Measurements from ENCODE around the gene KAT6B. TPM values are rescaled to one million over a fixed set of nuclear protein-coding genes. Genes with fewer than 3 reads are reported as not detected.

Gene KAT6B
- total and polyA plus RNA-seq, 2 experiments from 2014 or later, result 32.0 to 43.9 TPM

DNA sequence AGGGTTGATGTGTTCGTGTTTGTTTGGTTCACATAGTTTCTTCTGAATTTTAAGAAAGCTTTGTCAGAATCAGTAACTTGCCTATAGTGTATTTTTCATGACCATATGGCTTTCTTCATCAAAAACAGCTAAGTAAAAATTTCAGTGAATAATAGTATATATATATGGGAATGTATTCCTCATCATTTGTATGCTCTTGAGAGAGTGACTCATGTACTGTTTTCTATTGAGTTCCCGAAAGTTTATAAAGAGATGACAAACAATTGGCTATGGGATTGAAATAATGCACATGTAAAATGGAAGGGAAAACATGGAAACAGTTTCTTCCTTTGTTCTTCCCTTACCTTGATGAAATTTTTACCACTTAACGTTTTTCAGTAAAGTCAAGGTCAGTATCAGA, 56.4 kb downstream of the KAT6B start:
- Histone ChIP-seq H3K4me3 (no peak overlapping the region), H3K36me3 (no peaks in the 10 kb centered on the region), H3K4me1 (ENCODE audit: low read depth) (no peaks in the 10 kb centered on the region), H3K27me3 (no peaks in the 10 kb centered on the region), H3K9me3 (ENCODE audit: low read depth) (no peaks in the 10 kb centered on the region), H3K27ac (no peak overlapping the region)
- peak in 1 of 2 donors; percentile 16 for DNase-seq (ENCODE audit: low read depth in 1 of 2, low spot score in 1 of 2)
- TF ChIP-seq, protein P1, sequence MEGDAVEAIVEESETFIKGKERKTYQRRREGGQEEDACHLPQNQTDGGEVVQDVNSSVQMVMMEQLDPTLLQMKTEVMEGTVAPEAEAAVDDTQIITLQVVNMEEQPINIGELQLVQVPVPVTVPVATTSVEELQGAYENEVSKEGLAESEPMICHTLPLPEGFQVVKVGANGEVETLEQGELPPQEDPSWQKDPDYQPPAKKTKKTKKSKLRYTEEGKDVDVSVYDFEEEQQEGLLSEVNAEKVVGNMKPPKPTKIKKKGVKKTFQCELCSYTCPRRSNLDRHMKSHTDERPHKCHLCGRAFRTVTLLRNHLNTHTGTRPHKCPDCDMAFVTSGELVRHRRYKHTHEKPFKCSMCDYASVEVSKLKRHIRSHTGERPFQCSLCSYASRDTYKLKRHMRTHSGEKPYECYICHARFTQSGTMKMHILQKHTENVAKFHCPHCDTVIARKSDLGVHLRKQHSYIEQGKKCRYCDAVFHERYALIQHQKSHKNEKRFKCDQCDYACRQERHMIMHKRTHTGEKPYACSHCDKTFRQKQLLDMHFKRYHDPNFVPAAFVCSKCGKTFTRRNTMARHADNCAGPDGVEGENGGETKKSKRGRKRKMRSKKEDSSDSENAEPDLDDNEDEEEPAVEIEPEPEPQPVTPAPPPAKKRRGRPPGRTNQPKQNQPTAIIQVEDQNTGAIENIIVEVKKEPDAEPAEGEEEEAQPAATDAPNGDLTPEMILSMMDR (IDR thresholded peaks at IDR 0.05; ENCODE audit: low read depth, low read length), result no peak

DNA sequence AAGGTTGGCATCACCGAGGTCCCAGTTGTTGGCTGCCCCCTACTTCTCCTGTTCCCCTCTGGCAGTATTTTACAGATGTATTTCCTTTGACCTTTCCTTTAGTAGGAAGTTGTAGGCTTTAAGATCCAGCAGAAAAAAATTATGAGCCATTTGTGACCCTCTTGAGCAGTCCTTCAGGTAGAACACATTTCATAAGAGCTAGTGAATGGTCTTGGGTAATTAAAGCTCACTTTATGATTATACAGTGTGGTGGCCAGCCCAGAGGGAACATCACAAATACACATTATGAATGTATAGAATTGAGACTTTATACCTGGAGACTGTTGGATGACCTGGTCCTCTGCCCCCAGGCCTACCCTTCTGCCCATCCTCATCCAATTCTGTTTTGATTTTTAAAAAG, 57.0 kb downstream of the KAT6B start:
- Histone ChIP-seq H3K27ac (no peak overlapping the region), H3K4me3 (no peak overlapping the region), H3K27me3 (no peaks in the 10 kb centered on the region), H3K9me3 (ENCODE audit: low read depth) (no peaks in the 10 kb centered on the region), H3K36me3 (no peaks in the 10 kb centered on the region), H3K4me1 (ENCODE audit: low read depth) (no peaks in the 10 kb centered on the region)
- TF ChIP-seq, protein P1 (IDR thresholded peaks at IDR 0.05; ENCODE audit: low read depth, low read length), result no peak
- no peak for DNase-seq (ENCODE audit: low read depth in 1 of 2, low spot score in 1 of 2)

DNA sequence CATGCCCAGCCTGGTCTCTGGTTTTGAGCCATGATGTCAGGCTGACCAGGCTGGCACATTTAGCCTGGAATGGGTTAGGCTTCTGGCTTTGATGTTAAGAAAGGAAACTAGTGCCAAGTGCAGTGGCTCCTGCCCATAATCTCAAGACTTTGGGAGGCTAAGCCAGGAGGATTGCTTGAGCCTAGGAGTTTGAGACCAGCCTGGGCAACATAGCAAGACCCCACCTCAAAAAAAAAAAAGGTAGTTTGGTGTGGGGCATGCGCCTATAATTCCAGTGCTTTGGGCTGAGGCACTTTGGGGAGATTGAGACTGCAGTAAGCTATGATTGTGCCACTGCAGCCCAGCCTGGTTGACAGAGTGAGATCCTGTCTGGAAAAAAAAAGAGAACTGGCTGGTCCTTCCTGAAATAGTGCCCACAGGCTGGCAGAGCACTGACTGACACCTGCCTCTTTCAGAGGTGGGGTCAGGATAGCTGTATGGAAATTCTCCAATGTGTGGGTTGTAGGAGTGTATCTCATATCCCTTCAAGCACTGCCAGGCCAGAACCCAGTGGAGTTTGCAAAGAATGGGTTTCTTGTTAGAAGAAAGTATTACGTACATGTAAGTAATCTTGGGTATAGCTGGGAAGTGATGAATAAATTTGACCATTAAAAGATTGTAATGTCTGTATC, 61.3 kb downstream of the KAT6B start:
- TF ChIP-seq, protein P1 (IDR thresholded peaks at IDR 0.05; ENCODE audit: low read depth, low read length), result no peak
- Histone ChIP-seq H3K27me3 (no peaks in the 10 kb centered on the region), H3K4me1 (ENCODE audit: low read depth) (no peaks in the 10 kb centered on the region), H3K36me3 (no peaks in the 10 kb centered on the region), H3K27ac (no peak overlapping the region), H3K4me3 (no peak overlapping the region), H3K9me3 (ENCODE audit: low read depth) (no peaks in the 10 kb centered on the region)
- DNase-seq (ENCODE audit: low read depth in 1 of 2, low spot score in 1 of 2), result no peak

DNA sequence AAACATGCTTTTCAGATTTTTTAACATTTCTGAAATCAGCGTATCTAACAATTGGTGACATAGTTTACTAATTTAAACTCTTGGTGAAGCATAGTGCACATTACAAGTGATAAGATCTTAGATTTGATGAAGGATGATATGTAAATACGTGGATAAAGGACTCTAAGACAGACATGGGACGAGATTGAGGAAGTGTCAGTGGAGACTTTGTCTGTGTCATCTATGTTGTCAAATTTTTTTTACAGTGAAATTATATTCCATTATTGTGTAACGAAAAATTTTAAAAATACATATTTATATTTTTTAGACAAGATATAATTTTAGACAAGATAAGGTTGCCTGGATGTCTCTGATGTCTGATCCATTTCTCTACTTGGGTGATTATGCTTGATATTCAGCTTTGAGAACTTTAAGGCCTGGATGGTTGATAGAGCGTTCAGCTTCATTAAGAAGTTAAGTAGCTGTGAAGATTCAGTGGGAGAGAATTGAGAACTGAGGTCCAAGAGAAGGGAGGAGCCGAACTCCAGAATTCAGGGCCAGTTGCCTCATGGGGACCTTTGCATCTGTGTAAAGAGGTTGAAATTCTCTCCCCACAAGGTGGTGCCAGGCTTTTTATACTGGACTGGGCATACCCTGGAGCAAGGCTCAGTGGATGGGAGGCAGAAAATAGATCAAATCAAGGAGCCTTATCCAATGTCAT, 62.7 kb downstream of the KAT6B start:
- no peaks in the 10 kb centered on the region for H3K9me3 ChIP-seq (ENCODE audit: low read depth)
- DNase-seq (ENCODE audit: low read depth in 1 of 2, low spot score in 1 of 2), result peak in 1 of 2 donors; percentile 18
- no peaks in the 10 kb centered on the region for H3K36me3 ChIP-seq
- no peak overlapping the region for H3K4me3 ChIP-seq
- no peaks in the 10 kb centered on the region for H3K4me1 ChIP-seq (ENCODE audit: low read depth)
- TF ChIP-seq, protein P1 (IDR thresholded peaks at IDR 0.05; ENCODE audit: low read depth, low read length), result peak; percentile 5
- no peaks in the 10 kb centered on the region for H3K27me3 ChIP-seq
- H3K27ac ChIP-seq, result no peak overlapping the region

DNA sequence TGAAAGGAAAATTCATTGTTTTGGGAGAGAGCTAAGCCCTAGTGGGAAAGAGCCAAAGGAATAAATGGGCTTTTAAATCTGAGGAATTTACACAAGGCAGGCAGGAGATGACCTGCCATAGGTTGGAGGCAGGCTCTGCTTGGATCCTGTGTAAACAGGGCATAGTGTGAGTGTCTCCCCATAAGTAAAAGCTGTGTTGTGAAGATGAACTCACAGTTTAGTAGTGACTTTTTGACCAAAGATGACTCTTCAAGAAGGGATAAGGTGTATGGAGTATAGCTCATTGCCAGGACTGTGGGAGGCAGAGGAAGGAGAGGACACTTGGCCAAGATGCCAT, 63.2 kb downstream of the KAT6B start:
- H3K4me3 ChIP-seq, result no peak overlapping the region
- TF ChIP-seq, protein P1 (IDR thresholded peaks at IDR 0.05; ENCODE audit: low read depth, low read length), result no peak
- H3K27ac ChIP-seq, result no peak overlapping the region

More for the DNA sequence above, 63.2 kb downstream of the KAT6B start:
- Histone ChIP-seq H3K36me3 (no peaks in the 10 kb centered on the region), H3K27me3 (no peaks in the 10 kb centered on the region), H3K9me3 (ENCODE audit: low read depth) (no peaks in the 10 kb centered on the region), H3K4me1 (ENCODE audit: low read depth) (no peaks in the 10 kb centered on the region)
- DNase-seq (ENCODE audit: low read depth in 1 of 2, low spot score in 1 of 2), result no peak
